ENCODE measurements around the gene CPT1B.
A peak's percentile ranks its signal among the peaks of the same experiment; 100 is the strongest.

CPT1B gene

DNA sequence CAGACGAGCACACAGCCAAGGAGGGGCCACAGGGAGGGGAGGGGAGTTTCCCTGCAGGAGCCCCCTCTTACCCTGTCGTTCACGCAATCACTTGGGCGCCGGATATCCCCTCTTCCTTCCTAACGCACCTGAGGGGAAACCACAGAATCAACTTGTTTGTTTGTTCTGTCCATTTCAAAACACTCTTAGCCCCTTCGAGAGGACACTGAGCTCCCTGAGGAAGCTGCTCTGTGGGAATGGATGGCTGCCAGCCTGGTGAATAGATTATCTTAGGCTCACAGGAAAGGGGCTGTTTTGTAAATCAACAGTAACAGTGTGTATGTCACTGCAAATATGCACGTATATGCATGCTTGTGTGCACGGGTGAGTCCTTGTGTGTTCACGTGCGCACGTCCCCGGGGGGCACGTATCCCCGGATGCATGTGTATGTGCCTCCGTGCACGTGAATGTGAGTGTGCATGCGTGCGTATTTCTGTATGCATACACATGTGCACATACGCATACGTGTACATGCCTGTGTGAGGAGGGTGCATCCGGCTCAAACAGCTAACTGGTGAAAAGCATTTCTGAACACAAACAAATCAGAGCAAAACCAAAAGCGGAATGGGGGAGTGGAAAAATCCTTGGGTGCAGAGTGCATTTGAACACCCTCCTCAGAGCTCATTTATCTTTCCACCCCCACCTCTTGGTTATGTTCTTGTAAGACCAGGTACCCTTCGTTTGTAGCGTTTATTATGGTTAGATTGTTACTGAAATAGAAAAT, 42.5 kb upstream of the CPT1B start:
- POLR2A ChIA-PET: interaction anchor here (0.5 to 1.9 kb wide), 5 partner anchors 38 to 262 kb away, joined by 3 to 13 read pairs (median 6); partner anchors contain the start of genes CHKB, LMF2, NCAPH2 and SCO2
- CTCF ChIA-PET: interaction anchor here (0.6 to 4.5 kb wide), 30 partner anchors 8 to 394 kb away, joined by 3 to 24 read pairs (median 4); partner anchors contain the start of genes LMF2, NCAPH2 and SYCE3
- Histone ChIP-seq H3K27ac (ENCODE audit: extremely low read depth, low read depth, low read length) (no peak overlapping the region), H3K9me3 (ENCODE audit: control insufficient read depth, insufficient read depth, low read depth, low read length) (no peaks in the 10 kb centered on the region), H3K4me3 (ENCODE audit: low read depth, low read length) (no peak overlapping the region), H3K36me3 (ENCODE audit: control insufficient read depth in 2 of 2, insufficient read depth in 1 of 2, low read length in 2 of 2) (peaks cover 0 to 9% of the 10 kb centered on the region in 2 experiments; a peak in 1 of 3 replicates), H3K4me1 (ENCODE audit: control insufficient read depth, insufficient read depth, low read length) (peaks cover 7% of the 10 kb centered on the region; the same call in 1 of the 2 replicates)
- TF ChIP-seq ZNF610 (tag by site-specific recombination; IDR thresholded peaks at IDR 0.05; ENCODE audit: borderline replicate concordance) (no peak), ZNF214 (tag by site-specific recombination; IDR thresholded peaks at IDR 0.05; ENCODE audit: borderline replicate concordance) (no peak), ZXDB (tag by site-specific recombination; IDR thresholded peaks at IDR 0.05) (peak; percentile 54; the same call in 1 of the 2 replicates), ZNF138 (tag by site-specific recombination; IDR thresholded peaks at IDR 0.05; ENCODE audit: borderline replicate concordance) (no peak), ZNF544 (tag by site-specific recombination; IDR thresholded peaks at IDR 0.05) (no peak), ZNF394 (tag by site-specific recombination; IDR thresholded peaks at IDR 0.05; ENCODE audit: borderline replicate concordance) (peak; percentile 45; the same call in 1 of the 2 replicates), KLF1 (tag by site-specific recombination; IDR thresholded peaks at IDR 0.05) (no peak), TCF7L2 (IDR thresholded peaks at IDR 0.05; ENCODE audit: borderline replicate concordance, low read depth, low read length) (no peak), SP2 (tag by site-specific recombination; IDR thresholded peaks at IDR 0.05) (0 out of 2 replicates have a peak, but pooled peaks have one; percentile 6), ZFP37 (tag by site-specific recombination; IDR thresholded peaks at IDR 0.05) (no peak), ZNF664 (tag by site-specific recombination; IDR thresholded peaks at IDR 0.05) (no peak), ZFP41 (tag by site-specific recombination; IDR thresholded peaks at IDR 0.05; ENCODE audit: borderline replicate concordance) (no peak), ZBTB8A (tag by site-specific recombination; IDR thresholded peaks at IDR 0.05) (no peak; the same call in 1 of the 2 replicates), ZNF501 (tag by site-specific recombination; IDR thresholded peaks at IDR 0.05) (no peak), ZNF510 (tag by site-specific recombination; IDR thresholded peaks at IDR 0.05; ENCODE audit: insufficient replicate concordance) (no peak), SETDB1 (IDR thresholded peaks at IDR 0.05; ENCODE audit: insufficient read length, low read length) (no peak), KLF16 (tag by site-specific recombination; IDR thresholded peaks at IDR 0.05) (no peak), ZNF16 (tag by site-specific recombination; IDR thresholded peaks at IDR 0.05; ENCODE audit: low read depth) (no peak), ZNF335 (tag by site-specific recombination; conservative IDR thresholded peaks at IDR 0.05) (0 out of 2 replicates have a peak, but pooled peaks have one; percentile 5)
- TF ChIP-seq, protein P1, sequence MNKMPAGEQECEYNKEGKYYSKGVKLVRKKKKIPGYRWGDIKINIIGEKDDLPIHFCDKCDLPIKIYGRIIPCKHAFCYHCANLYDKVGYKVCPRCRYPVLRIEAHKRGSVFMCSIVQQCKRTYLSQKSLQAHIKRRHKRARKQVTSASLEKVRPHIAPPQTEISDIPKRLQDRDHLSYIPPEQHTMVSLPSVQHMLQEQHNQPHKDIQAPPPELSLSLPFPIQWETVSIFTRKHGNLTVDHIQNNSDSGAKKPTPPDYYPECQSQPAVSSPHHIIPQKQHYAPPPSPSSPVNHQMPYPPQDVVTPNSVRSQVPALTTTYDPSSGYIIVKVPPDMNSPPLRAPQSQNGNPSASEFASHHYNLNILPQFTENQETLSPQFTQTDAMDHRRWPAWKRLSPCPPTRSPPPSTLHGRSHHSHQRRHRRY (tag by site-specific recombination; IDR thresholded peaks at IDR 0.05): no peak
- TF ChIP-seq, protein P2, sequence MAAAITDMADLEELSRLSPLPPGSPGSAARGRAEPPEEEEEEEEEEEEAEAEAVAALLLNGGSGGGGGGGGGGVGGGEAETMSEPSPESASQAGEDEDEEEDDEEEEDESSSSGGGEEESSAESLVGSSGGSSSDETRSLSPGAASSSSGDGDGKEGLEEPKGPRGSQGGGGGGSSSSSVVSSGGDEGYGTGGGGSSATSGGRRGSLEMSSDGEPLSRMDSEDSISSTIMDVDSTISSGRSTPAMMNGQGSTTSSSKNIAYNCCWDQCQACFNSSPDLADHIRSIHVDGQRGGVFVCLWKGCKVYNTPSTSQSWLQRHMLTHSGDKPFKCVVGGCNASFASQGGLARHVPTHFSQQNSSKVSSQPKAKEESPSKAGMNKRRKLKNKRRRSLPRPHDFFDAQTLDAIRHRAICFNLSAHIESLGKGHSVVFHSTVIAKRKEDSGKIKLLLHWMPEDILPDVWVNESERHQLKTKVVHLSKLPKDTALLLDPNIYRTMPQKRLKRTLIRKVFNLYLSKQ (tag by site-specific recombination; IDR thresholded peaks at IDR 0.05; ENCODE audit: borderline replicate concordance): no peak
- TF ChIP-seq, protein P3, sequence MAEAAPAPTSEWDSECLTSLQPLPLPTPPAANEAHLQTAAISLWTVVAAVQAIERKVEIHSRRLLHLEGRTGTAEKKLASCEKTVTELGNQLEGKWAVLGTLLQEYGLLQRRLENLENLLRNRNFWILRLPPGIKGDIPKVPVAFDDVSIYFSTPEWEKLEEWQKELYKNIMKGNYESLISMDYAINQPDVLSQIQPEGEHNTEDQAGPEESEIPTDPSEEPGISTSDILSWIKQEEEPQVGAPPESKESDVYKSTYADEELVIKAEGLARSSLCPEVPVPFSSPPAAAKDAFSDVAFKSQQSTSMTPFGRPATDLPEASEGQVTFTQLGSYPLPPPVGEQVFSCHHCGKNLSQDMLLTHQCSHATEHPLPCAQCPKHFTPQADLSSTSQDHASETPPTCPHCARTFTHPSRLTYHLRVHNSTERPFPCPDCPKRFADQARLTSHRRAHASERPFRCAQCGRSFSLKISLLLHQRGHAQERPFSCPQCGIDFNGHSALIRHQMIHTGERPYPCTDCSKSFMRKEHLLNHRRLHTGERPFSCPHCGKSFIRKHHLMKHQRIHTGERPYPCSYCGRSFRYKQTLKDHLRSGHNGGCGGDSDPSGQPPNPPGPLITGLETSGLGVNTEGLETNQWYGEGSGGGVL (tag by site-specific recombination; IDR thresholded peaks at IDR 0.05): peak; percentile 63; the same call in 1 of the 2 replicates
- TF ChIP-seq, protein P4, sequence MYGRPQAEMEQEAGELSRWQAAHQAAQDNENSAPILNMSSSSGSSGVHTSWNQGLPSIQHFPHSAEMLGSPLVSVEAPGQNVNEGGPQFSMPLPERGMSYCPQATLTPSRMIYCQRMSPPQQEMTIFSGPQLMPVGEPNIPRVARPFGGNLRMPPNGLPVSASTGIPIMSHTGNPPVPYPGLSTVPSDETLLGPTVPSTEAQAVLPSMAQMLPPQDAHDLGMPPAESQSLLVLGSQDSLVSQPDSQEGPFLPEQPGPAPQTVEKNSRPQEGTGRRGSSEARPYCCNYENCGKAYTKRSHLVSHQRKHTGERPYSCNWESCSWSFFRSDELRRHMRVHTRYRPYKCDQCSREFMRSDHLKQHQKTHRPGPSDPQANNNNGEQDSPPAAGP (tag by site-specific recombination; IDR thresholded peaks at IDR 0.05): 0 out of 2 replicates have a peak, but pooled peaks have one; percentile 24
- TF ChIP-seq, protein P5, sequence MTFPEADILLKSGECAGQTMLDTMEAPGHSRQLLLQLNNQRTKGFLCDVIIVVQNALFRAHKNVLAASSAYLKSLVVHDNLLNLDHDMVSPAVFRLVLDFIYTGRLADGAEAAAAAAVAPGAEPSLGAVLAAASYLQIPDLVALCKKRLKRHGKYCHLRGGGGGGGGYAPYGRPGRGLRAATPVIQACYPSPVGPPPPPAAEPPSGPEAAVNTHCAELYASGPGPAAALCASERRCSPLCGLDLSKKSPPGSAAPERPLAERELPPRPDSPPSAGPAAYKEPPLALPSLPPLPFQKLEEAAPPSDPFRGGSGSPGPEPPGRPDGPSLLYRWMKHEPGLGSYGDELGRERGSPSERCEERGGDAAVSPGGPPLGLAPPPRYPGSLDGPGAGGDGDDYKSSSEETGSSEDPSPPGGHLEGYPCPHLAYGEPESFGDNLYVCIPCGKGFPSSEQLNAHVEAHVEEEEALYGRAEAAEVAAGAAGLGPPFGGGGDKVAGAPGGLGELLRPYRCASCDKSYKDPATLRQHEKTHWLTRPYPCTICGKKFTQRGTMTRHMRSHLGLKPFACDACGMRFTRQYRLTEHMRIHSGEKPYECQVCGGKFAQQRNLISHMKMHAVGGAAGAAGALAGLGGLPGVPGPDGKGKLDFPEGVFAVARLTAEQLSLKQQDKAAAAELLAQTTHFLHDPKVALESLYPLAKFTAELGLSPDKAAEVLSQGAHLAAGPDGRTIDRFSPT (tag by site-specific recombination; IDR thresholded peaks at IDR 0.05): no peak
- TF ChIP-seq, protein P6, sequence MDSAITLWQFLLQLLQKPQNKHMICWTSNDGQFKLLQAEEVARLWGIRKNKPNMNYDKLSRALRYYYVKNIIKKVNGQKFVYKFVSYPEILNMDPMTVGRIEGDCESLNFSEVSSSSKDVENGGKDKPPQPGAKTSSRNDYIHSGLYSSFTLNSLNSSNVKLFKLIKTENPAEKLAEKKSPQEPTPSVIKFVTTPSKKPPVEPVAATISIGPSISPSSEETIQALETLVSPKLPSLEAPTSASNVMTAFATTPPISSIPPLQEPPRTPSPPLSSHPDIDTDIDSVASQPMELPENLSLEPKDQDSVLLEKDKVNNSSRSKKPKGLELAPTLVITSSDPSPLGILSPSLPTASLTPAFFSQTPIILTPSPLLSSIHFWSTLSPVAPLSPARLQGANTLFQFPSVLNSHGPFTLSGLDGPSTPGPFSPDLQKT (IDR thresholded peaks at IDR 0.05; ENCODE audit: borderline replicate concordance, low read depth, low read length): no peak
- TF ChIP-seq, protein P7, sequence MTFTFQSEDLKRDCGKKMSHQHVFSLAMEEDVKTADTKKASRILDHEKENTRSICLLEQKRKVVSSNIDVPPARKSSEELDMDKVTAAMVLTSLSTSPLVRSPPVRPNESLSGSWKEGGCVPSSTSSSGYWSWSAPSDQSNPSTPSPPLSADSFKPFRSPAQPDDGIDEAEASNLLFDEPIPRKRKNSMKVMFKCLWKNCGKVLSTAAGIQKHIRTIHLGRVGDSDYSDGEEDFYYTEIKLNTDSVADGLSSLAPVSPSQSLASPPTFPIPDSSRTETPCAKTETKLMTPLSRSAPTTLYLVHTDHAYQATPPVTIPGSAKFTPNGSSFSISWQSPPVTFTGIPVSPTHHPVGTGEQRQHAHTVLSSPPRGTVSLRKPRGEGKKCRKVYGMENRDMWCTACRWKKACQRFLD (tag by site-specific recombination; IDR thresholded peaks at IDR 0.05): no peak
